Measurements from ENCODE around the gene ADAM17. TPM values are rescaled to one million over a fixed set of nuclear protein-coding genes. Genes with fewer than 3 reads are reported as not detected.

The ADAM17 gene
- total RNA-seq, 2 experiments from 2014 or later, result 50.5 to 83.3 TPM

DNA sequence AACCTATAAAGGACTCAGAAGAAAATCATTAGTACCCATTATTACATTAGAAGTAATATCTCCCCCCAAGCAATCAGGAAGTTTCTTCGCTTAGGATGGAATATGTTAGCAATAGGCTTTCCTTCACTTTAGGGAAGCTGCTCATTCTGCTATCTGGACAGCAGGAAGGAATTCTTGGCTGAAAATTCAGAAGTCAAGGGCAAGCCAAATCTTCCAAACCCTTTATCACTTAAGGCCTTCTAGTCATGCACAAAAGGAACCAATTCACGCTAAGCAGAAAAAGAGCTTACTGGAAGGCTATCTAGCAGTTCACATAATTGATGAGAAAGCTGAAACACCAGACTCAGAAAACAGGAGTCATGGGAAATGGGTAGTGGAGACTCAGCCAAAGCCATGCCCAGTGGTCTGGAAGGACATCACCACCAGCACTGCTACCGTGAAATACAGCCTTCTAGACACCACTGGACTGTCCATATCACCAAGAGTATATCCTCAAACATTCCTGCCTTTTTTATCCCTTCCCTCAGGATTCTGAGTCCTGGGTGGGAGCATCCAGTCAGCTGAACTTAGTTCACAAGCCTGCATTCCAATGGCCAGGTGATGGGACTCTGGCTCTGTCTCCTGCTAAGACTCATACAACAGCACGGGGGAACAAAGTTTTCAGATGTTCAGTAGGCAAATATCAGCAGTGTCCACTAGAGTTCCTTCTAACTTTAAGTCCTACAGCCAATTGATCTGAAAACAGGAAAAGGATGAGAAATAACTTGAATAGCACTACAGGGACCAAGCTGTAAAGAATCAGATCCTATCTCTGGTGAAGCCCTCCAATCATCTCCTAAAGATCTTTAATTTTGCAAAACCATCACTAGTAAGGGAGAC, 14.8 kb upstream of the ADAM17 start:
- ChIA-PET POLR2A (interaction anchor here (0.6 to 2.0 kb wide), 6 partner anchors 10 to 45 kb away, joined by 3 to 7 read pairs (median 4); partner anchors contain the start of gene ADAM17), CTCF (ENCODE audit: unreplicated experiment) (no interaction called here)
- no peaks in the 10 kb centered on the region for H3K9me2 ChIP-seq (ENCODE audit: insufficient read depth, low read length)
- H2AFZ ChIP-seq (ENCODE audit: low read length), result no peak overlapping the region
- H3K4me2 ChIP-seq (ENCODE audit: low read length), result no peak overlapping the region
- DNase-seq (ENCODE audit: low spot score), result no peak
- no peaks in the 10 kb centered on the region for H3K4me1 ChIP-seq (ENCODE audit: insufficient read depth, low read length, poor library complexity, severe bottlenecking)
- no peaks in the 10 kb centered on the region for H3K79me2 ChIP-seq (ENCODE audit: insufficient read depth, low read depth, low read length)
- intact Hi-C loops (cut with micrococcal nuclease; ENCODE audit: unreplicated experiment), result no loop called here
- no peaks in the 10 kb centered on the region for H3K9me3 ChIP-seq (ENCODE audit: low read length)
- H3K27ac ChIP-seq (ENCODE audit: low read depth, low read length, poor library complexity, severe bottlenecking), result no peak overlapping the region
- BruUV-seq (replicated peaks), result no TSS peak
- no peaks in the 10 kb centered on the region for H4K20me1 ChIP-seq (ENCODE audit: insufficient read depth, low read length)
- TF ChIP-seq EZH2phosphoT487 (IDR thresholded peaks at IDR 0.05; ENCODE audit: borderline replicate concordance, low read depth, low read length) (no peak), CTCF (conservative IDR thresholded peaks at IDR 0.05; ENCODE audit: low read length) (no peak)
- no peaks in the 10 kb centered on the region for H3K36me3 ChIP-seq (ENCODE audit: insufficient read depth, low read length)
- no peak overlapping the region for H3K4me3 ChIP-seq (ENCODE audit: low read depth, low read length, poor library complexity, severe bottlenecking)

GRCh38 chr2:9565436-9566153, 10.0 kb upstream of the ADAM17 start:
- TF ChIP-seq EZH2phosphoT487 (IDR thresholded peaks at IDR 0.05; ENCODE audit: borderline replicate concordance, low read depth, low read length) (no peak), CTCF (conservative IDR thresholded peaks at IDR 0.05; ENCODE audit: low read length) (no peak)
- POLR2A ChIA-PET, result no interaction called here

More at GRCh38 chr2:9565436-9566153, 10.0 kb upstream of the ADAM17 start:
- Histone ChIP-seq H3K36me3 (ENCODE audit: insufficient read depth, low read length) (peaks cover 6% of the 10 kb centered on the region), H2AFZ (ENCODE audit: low read length) (no peak overlapping the region), H3K79me2 (ENCODE audit: insufficient read depth, low read depth, low read length) (no peaks in the 10 kb centered on the region), H4K20me1 (ENCODE audit: insufficient read depth, low read length) (no peaks in the 10 kb centered on the region), H3K9me2 (ENCODE audit: insufficient read depth, low read length) (no peaks in the 10 kb centered on the region), H3K27ac (ENCODE audit: low read depth, low read length, poor library complexity, severe bottlenecking) (no peak overlapping the region), H3K4me3 (ENCODE audit: low read depth, low read length, poor library complexity, severe bottlenecking) (no peak overlapping the region), H3K4me1 (ENCODE audit: insufficient read depth, low read length, poor library complexity, severe bottlenecking) (no peaks in the 10 kb centered on the region), H3K9me3 (ENCODE audit: low read length) (no peaks in the 10 kb centered on the region), H3K4me2 (ENCODE audit: low read length) (no peak overlapping the region)
- BruUV-seq (replicated peaks), result no TSS peak
- intact Hi-C loops (cut with micrococcal nuclease; ENCODE audit: unreplicated experiment), result no loop called here
- no peak for DNase-seq (ENCODE audit: low spot score)
- CTCF ChIA-PET (ENCODE audit: unreplicated experiment), result no interaction called here

All from OCI-LY7 (cell line).